HG02970 (cell line): ENCODE data around the gene PEX26.
"Not testable (repeated sequence)": the region's sequence is repeated elsewhere in the genome, so short reads cannot be mapped to it uniquely, and the experiment has no call there.

ENCODE experiments used
- ATAC-seq: cut with Tn5 transposase; IDR thresholded peaks from one replicate; pipeline ENCODE4 v1.9.1; 2021; ENCODE audit warnings: mild to moderate bottlenecking, moderate library complexity, moderate number of reproducible peaks; ENCODE audit not compliant: unreplicated experiment, low FRiP score

Gene PEX26

GRCh38 chr22:18077639-18078328 is at the start of gene PEX26:
TSS of gene PEX26 (plus strand) at chr22:18077990. CDS start at chr22:18078377, 387 bp downstream.
- ATAC-seq = peak; percentile 87

GRCh38 chr22:18028817-18029527 is 48.8 kb upstream of the PEX26 start:
- no peak for ATAC-seq

GRCh38 chr22:18029686-18030267 is 48.0 kb upstream of the PEX26 start:
- ATAC-seq = no peak

GRCh38 chr22:18031695-18032454 is 45.9 kb upstream of the PEX26 start:
- ATAC-seq = no peak

GRCh38 chr22:18032455-18033101 is 45.2 kb upstream of the PEX26 start:
- no peak for ATAC-seq

GRCh38 chr22:18033204-18033998 is 44.4 kb upstream of the PEX26 start:
- no peak for ATAC-seq

- no peak for ATAC-seq
Measured at GRCh38 chr22:18034076-18034475, 43.7 kb upstream of the PEX26 start.

GRCh38 chr22:18035751-18036150 is 42.0 kb upstream of the PEX26 start:
- no peak for ATAC-seq

- not testable (repeated sequence) for ATAC-seq
Measured at GRCh38 chr22:18040898-18041297, 36.9 kb upstream of the PEX26 start.

- ATAC-seq = no peak
Measured at GRCh38 chr22:18042685-18043084, 35.1 kb upstream of the PEX26 start.

GRCh38 chr22:18044548-18045271 is 33.1 kb upstream of the PEX26 start:
- no peak for ATAC-seq

GRCh38 chr22:18045794-18046193 is 32.0 kb upstream of the PEX26 start:
- ATAC-seq = no peak

- ATAC-seq = no peak
Measured at GRCh38 chr22:18048041-18048440, 29.7 kb upstream of the PEX26 start.

- no peak for ATAC-seq
Measured at GRCh38 chr22:18048441-18048898, 29.3 kb upstream of the PEX26 start.

GRCh38 chr22:18050065-18050464 is 27.7 kb upstream of the PEX26 start:
- ATAC-seq = no peak

GRCh38 chr22:18051113-18051512 is 26.7 kb upstream of the PEX26 start:
- ATAC-seq = not testable (repeated sequence)

GRCh38 chr22:18053216-18053946 is 24.4 kb upstream of the PEX26 start:
- not testable (repeated sequence) for ATAC-seq

- no peak for ATAC-seq
Measured at GRCh38 chr22:18055619-18056160, 22.1 kb upstream of the PEX26 start.
